DND-41 (cell line): ENCODE data around the gene CD300A.
A peak's percentile ranks its signal among the peaks of the same experiment; 100 is the strongest.

ENCODE experiments used
- ATAC-seq: fragments of 200-7000 bp; cut with Tn5 transposase; 3 replicates; pipeline ENCODE4 v1.9.1; 2021; ENCODE audit warnings: low read depth; ENCODE audit not compliant: insufficient read depth
- DNase-seq: peaks from one replicate; pipeline ENCODE4 v3.0.0-alpha.2; 2020
- H2AFZ ChIP-seq: 2 replicates; pipeline ENCODE4 v1.6.0; 2012; ENCODE audit warnings: low read depth, low read length
- H3K27ac ChIP-seq: 2 replicates; pipeline ENCODE4 v1.5.1; 2012; ENCODE audit warnings: low read length, inconsistent platforms
- H3K27me3 ChIP-seq: fragments of 200-600 bp; sonication (generic); 2 replicates; pipeline ENCODE4 v1.6.0; 2012; ENCODE audit warnings: low read length, mild to moderate bottlenecking, inconsistent platforms; ENCODE audit not compliant: insufficient read depth, poor library complexity
- H3K36me3 ChIP-seq: 2 replicates; pipeline ENCODE4 v1.5.1; 2012; ENCODE audit warnings: low read length, inconsistent platforms; ENCODE audit not compliant: insufficient read depth
- H3K4me1 ChIP-seq: 2 replicates; pipeline ENCODE4 v1.5.1; 2012; ENCODE audit warnings: mild to moderate bottlenecking, low read length; ENCODE audit not compliant: insufficient read depth
- H3K4me2 ChIP-seq: 2 replicates; pipeline ENCODE4 v1.6.0; 2012; ENCODE audit warnings: mild to moderate bottlenecking, moderate library complexity, low read length, inconsistent platforms; ENCODE audit not compliant: insufficient read depth
- H3K4me3 ChIP-seq, 2 experiments: fragments of 200-600 bp in 1 of 2; shearing (Covaris generic) in 1 of 2; 2 replicates each; pipeline ENCODE4 v1.5.1; 2012 to 2016; ENCODE audit warnings: inconsistent platforms in 2 of 2, low read length in 2 of 2, mild to moderate bottlenecking in 2 of 2, low read depth in 1 of 2, moderate library complexity in 1 of 2
- H3K79me2 ChIP-seq: 2 replicates; pipeline ENCODE4 v1.6.0; 2012; ENCODE audit warnings: low read length, inconsistent platforms; ENCODE audit not compliant: insufficient read depth
- H3K9ac ChIP-seq: 2 replicates; pipeline ENCODE4 v1.6.0; 2012; ENCODE audit warnings: low read depth, mild to moderate bottlenecking, inconsistent platforms, low read length, moderate library complexity
- H3K9me3 ChIP-seq: 2 replicates; pipeline ENCODE4 v1.5.1; 2012; ENCODE audit warnings: low read length, moderate library complexity, mild to moderate bottlenecking, inconsistent platforms; ENCODE audit not compliant: insufficient read depth, severe bottlenecking
- H4K20me1 ChIP-seq: 2 replicates; pipeline ENCODE4 v1.6.0; 2012; ENCODE audit warnings: low read length; ENCODE audit not compliant: insufficient read depth
- CTCF ChIP-seq: IDR thresholded peaks from 2 replicates; pipeline ENCODE4 v1.5.1; 2012; ENCODE audit warnings: borderline replicate concordance, low read length, moderate library complexity, mild to moderate bottlenecking; ENCODE audit not compliant: poor library complexity, severe bottlenecking; ENCODE audit errors: extremely low read depth
- EZH2 ChIP-seq: IDR thresholded peaks from 3 replicates; pipeline ENCODE4 v1.6.1; 2012; ENCODE audit warnings: borderline replicate concordance, low read depth, mild to moderate bottlenecking, moderate library complexity, low read length, inconsistent platforms; ENCODE audit not compliant: severe bottlenecking

Gene CD300A

DNA sequence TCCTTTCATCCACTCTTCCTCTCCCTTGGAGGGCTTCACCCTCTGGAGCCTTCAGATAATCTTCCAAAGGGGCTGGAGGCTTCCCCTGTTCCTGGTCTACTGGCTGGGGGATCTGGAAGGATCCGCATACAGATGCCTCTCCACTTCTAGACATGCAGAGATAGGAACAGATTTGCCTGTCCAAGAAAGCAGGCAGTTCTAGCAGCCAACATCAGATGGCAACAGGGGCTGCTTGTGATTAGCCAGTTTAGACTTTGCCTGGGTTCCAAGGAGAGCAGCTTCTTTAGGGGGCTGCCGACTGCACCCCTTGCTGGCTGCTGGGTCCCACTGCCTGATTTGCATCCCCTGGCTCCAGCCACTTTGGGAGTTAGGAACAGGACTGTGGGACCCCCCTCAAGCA is 6.2 kb upstream of the CD300A start:
- H3K9ac ChIP-seq: no peak overlapping the region
- no peaks in the 10 kb centered on the region for H3K27me3 ChIP-seq
- no peaks in the 10 kb centered on the region for H3K36me3 ChIP-seq
- TF ChIP-seq CTCF (no peak), EZH2 (no peak)
- no peak overlapping the region for H3K27ac ChIP-seq
- H2AFZ ChIP-seq: no peak overlapping the region
- no peak overlapping the region for H3K4me2 ChIP-seq
- H3K79me2 ChIP-seq: no peaks in the 10 kb centered on the region
- DNase-seq: no peak
- H3K4me3 ChIP-seq: no peak overlapping the region
- ATAC-seq: no peak
- H3K4me1 ChIP-seq: peaks cover 37% of the 10 kb centered on the region
- H4K20me1 ChIP-seq: peaks cover 33% of the 10 kb centered on the region
- H3K9me3 ChIP-seq: no peaks in the 10 kb centered on the region

GRCh38 chr17:74460996-74461395 is 5.4 kb upstream of the CD300A start:
- Histone ChIP-seq H3K9ac (no peak overlapping the region), H3K9me3 (no peaks in the 10 kb centered on the region), H3K4me1 (peaks cover 44% of the 10 kb centered on the region), H3K27ac (no peak overlapping the region), H2AFZ (no peak overlapping the region), H3K36me3 (no peaks in the 10 kb centered on the region), H3K4me2 (no peak overlapping the region), H3K79me2 (no peaks in the 10 kb centered on the region), H3K27me3 (peaks cover 7% of the 10 kb centered on the region), H4K20me1 (peaks cover 40% of the 10 kb centered on the region), H3K4me3 (no peak overlapping the region)
- TF ChIP-seq EZH2 (no peak), CTCF (no peak)
- DNase-seq (no peak), ATAC-seq (no peak)

DNA sequence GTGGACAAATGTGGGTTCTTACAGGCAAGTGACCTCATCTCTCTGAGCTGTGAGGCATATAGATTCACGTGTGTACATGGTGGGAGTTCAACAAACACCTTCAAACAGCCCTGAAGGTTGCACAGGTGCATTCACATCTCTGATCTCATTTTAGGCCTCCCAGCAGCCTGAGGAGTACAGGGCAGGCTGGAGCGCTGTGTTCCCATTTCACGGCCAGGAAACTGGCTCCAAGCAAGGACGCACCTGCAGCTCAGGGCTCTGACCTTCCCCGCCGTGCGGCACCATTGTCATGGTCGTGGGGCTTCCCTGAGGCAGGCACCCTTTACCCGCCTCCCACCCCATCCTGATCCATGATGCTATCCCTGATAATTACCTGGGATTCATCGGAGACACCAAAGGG is 4.8 kb upstream of the CD300A start:
- DNase-seq: no peak
- no peak overlapping the region for H3K9ac ChIP-seq
- no peak for TF ChIP-seq EZH2
- no peak for TF ChIP-seq CTCF
- no peak overlapping the region for H3K4me2 ChIP-seq
- H3K36me3 ChIP-seq: no peaks in the 10 kb centered on the region
- H2AFZ ChIP-seq: no peak overlapping the region
- ATAC-seq: no peak
- peaks cover 51% of the 10 kb centered on the region for H3K4me1 ChIP-seq
- H3K9me3 ChIP-seq: no peaks in the 10 kb centered on the region
- no peak overlapping the region for H3K27ac ChIP-seq
- H3K79me2 ChIP-seq: 0 out of 2 replicates have a peak, but pooled peaks cover 2% of the 10 kb centered on the region
- H3K4me3 ChIP-seq: no peak overlapping the region
- peaks cover 46% of the 10 kb centered on the region for H4K20me1 ChIP-seq
- peaks cover 14% of the 10 kb centered on the region for H3K27me3 ChIP-seq

GRCh38 chr17:74464730-74465377 is 1.6 kb upstream of the CD300A start:
- Histone ChIP-seq H3K9me3 (no peaks in the 10 kb centered on the region), H4K20me1 (peaks cover 39% of the 10 kb centered on the region), H3K27ac (peak overlapping the region; percentile 14; the same call in 1 of the 2 replicates), H3K36me3 (no peaks in the 10 kb centered on the region), H3K4me1 (peaks cover 61% of the 10 kb centered on the region), H3K4me2 (no peak overlapping the region), H3K27me3 (peaks cover 25% of the 10 kb centered on the region), H3K4me3 (no peak overlapping the region), H3K9ac (no peak overlapping the region), H2AFZ (no peak overlapping the region), H3K79me2 (peaks cover 6% of the 10 kb centered on the region; the same call in 1 of the 2 replicates)
- ATAC-seq: no peak
- no peak for TF ChIP-seq EZH2
- TF ChIP-seq CTCF: no peak
- DNase-seq: no peak
